ENCODE results near the gene COPS8. TPM values are rescaled to one million over a fixed set of nuclear protein-coding genes. Genes with fewer than 3 reads are reported as not detected.
A peak's percentile ranks its signal among the peaks of the same experiment; 100 is the strongest.

Gene COPS8
- total RNA-seq, 1 donor from 2014 or later, result 90.7 TPM

GRCh38 chr2:237126519-237127174, 41.0 kb downstream of the COPS8 start:
- DNase-seq (no peak), ATAC-seq (no peak)
- intact Hi-C loops (cut with micrococcal nuclease), result no loop called here

GRCh38 chr2:237128026-237128703, 42.5 kb downstream of the COPS8 start:
- peak; percentile 94 for ATAC-seq
- intact Hi-C loops (cut with micrococcal nuclease), result no loop called here
- DNase-seq, result peak; percentile 90

- no peak for ATAC-seq
- intact Hi-C loops (cut with micrococcal nuclease), result no loop called here
- DNase-seq, result no peak
These were observed 43.3 kb downstream of the COPS8 start for GRCh38 chr2:237128845-237129592.

GRCh38 chr2:237129625-237130263, 44.1 kb downstream of the COPS8 start:
- ATAC-seq (no peak), DNase-seq (no peak)
- intact Hi-C loops (cut with micrococcal nuclease), result no loop called here

- intact Hi-C loops (cut with micrococcal nuclease), result no loop called here
- DNase-seq (no peak), ATAC-seq (no peak)
These were observed 45.1 kb downstream of the COPS8 start for GRCh38 chr2:237130562-237131421.

GRCh38 chr2:237131749-237132533, 46.3 kb downstream of the COPS8 start:
- DNase-seq, result no peak
- intact Hi-C loops (cut with micrococcal nuclease), result no loop called here
- ATAC-seq, result no peak

GRCh38 chr2:237132799-237133198, 47.1 kb downstream of the COPS8 start:
- intact Hi-C loops (cut with micrococcal nuclease), result no loop called here
- DNase-seq (no peak), ATAC-seq (no peak)

- intact Hi-C loops (cut with micrococcal nuclease), result no loop called here
- DNase-seq (no peak), ATAC-seq (peak; percentile 28)
These were observed 48.9 kb downstream of the COPS8 start for GRCh38 chr2:237134321-237135230.

GRCh38 chr2:237136824-237137223, 51.1 kb downstream of the COPS8 start:
- intact Hi-C loops (cut with micrococcal nuclease), result no loop called here

GRCh38 chr2:237137626-237138323, 52.1 kb downstream of the COPS8 start:
- intact Hi-C loops (cut with micrococcal nuclease), result no loop called here
- no peak for DNase-seq
- ATAC-seq, result no peak

More at GRCh38 chr2:237136824-237137223, 51.1 kb downstream of the COPS8 start:
- ATAC-seq (no peak), DNase-seq (no peak)

GRCh38 chr2:237139123-237139675, 53.5 kb downstream of the COPS8 start:
- DNase-seq (no peak), ATAC-seq (no peak)
- intact Hi-C loops (cut with micrococcal nuclease), result no loop called here

- ATAC-seq (peak; percentile 30), DNase-seq (no peak)
- intact Hi-C loops (cut with micrococcal nuclease), result no loop called here
These were observed 55.1 kb downstream of the COPS8 start for GRCh38 chr2:237140689-237141285.

GRCh38 chr2:237141571-237142051, 55.9 kb downstream of the COPS8 start:
- DNase-seq (no peak), ATAC-seq (peak; percentile 45)
- intact Hi-C loops (cut with micrococcal nuclease), result no loop called here

GRCh38 chr2:237143118-237143517, 57.4 kb downstream of the COPS8 start:
- peak; percentile 16 for ATAC-seq
- no peak for DNase-seq
- intact Hi-C loops (cut with micrococcal nuclease), result no loop called here

GRCh38 chr2:237143676-237144440, 58.2 kb downstream of the COPS8 start:
- intact Hi-C loops (cut with micrococcal nuclease), result no loop called here
- no peak for DNase-seq
- ATAC-seq, result peak; percentile 81
